NB4 (cell line): ENCODE data around the gene TTC5.
"Not testable (repeated sequence)": the region's sequence is repeated elsewhere in the genome, so short reads cannot be mapped to it uniquely, and the experiment has no call there.

Experiments used
- DNase-seq: peaks from one replicate; pipeline ENCODE4 v3.0.0; 2010; ENCODE audit warnings: low read depth
- H3K4me3 ChIP-seq: one replicate; pipeline ENCODE4 v1.5.1; 2011; ENCODE audit warnings: mild to moderate bottlenecking, low read depth, low read length, moderate library complexity
- CTCF ChIP-seq: IDR thresholded peaks from one replicate; pipeline ENCODE4 v1.5.1; 2012; ENCODE audit warnings: low read depth, low read length
- MAX ChIP-seq: IDR thresholded peaks from 2 replicates; pipeline ENCODE4 v1.6.1; 2011; ENCODE audit warnings: low read depth, low read length
- MYC ChIP-seq: IDR thresholded peaks from 2 replicates; pipeline ENCODE4 v1.6.1; 2011; ENCODE audit warnings: low read depth, low read length
- POLR2A ChIP-seq: IDR thresholded peaks from 2 replicates; pipeline ENCODE4 v1.6.1; 2011; ENCODE audit warnings: mild to moderate bottlenecking; ENCODE audit not compliant: insufficient read length; ENCODE audit errors: extremely low read depth

The TTC5 gene

DNA sequence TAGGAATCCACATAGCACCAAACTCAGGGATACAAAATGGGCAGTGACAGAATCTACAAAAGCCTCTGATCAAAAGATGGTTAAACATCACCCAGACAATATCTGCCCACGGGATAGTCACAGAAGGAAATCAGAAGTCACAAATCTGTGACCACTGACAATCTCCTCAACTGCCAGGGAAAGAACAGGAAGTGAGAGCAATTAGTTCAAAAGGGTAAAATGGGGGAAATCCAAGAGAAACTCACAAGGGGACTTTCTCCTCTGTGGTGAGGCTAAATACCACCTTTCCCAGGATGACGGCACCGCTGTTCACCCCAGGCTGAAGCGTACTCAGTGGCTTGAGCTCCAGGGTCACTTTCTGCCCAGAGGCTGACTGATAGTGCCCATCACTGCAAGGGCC lies 10.7 kb downstream of the TTC5 start:
- no peak for DNase-seq
- no peak for TF ChIP-seq MYC
- no peak for TF ChIP-seq POLR2A
- no peak for TF ChIP-seq CTCF
- no peak for TF ChIP-seq MAX
- H3K4me3 ChIP-seq = no peak overlapping the region

DNA sequence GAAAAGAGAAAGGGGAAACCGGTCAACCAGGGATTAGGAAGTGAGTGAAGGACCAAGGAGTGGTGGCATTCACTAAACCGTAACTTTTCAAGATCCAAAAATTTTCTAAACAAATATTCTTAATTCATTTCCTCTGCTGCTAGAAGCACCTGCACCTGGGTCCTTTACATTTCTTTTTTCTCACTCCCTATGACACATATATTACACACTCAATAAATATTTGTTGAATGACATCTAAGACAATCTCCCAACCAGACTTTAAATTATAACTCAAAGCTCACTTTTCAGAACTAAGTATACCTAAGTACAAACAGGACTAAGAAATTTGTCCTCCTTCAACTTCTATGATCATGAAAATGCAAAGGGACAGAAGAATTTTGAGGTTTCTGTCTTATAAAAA lies 11.1 kb downstream of the TTC5 start:
- DNase-seq = no peak
- TF ChIP-seq POLR2A (no peak), CTCF (no peak), MAX (no peak), MYC (no peak)
- no peak overlapping the region for H3K4me3 ChIP-seq

DNA sequence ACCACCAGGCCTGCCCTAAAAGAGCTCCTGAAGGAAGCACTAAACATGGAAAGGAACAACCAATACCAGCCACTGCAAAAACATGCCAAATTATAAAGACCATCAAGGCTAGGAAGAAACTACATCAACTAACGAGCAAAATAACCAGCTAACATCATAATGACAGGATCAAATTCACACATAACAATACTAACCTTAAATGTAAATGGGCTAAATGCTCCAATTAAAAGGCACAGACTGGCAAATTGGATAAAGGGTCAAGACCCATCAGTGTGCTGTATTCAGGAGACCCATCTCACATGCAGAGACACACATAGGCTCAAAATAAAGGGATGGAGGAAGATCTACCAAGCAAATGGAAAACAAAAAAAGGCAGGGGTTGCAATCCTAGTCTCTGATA lies 23.8 kb downstream of the TTC5 start:
- not testable (repeated sequence) for DNase-seq, H3K4me3 ChIP-seq

DNA sequence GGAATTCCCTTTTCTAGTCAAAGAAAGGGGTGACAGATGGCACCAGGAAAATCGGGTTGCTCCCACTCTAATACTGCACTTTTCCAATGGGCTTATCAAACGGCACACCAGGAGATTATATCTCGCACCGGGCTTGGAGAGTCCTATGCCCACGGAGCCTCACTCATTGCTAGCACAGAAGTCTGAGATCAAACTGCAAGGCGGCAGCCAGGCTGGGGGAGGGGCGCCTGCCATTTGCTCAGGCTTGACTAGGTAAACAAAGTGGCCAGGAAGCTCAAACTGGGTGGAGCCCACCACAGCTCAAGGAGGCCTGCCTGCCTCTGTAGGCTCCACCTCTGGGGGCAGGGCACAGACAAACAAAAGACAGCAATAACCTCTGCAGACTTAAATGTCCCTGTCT lies 25.5 kb downstream of the TTC5 start:
- H3K4me3 ChIP-seq, DNase-seq: not testable (repeated sequence)

DNA sequence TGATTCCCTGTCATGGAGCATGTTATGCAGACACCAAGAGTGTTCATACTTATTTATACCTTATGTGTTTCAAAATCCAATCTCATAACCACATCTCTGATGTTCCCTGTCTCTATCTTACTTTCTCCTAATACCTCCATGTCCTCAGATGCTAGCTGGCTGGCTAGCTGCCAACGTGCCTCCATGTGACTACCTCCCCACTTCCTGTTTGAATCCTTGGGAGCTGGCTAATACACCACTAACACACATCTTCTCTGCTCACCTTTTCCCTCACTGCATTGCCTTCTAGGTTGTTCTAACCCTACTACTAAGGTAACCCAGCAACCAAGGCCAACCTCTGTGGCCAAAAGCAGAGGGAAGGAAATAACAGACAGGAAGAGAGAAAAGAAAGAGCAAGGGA lies 27.3 kb downstream of the TTC5 start:
- peak; percentile 30 for DNase-seq
- TF ChIP-seq MAX = no peak
- TF ChIP-seq MYC = no peak
- TF ChIP-seq CTCF = no peak
- no peak for TF ChIP-seq POLR2A
- H3K4me3 ChIP-seq = no peak overlapping the region

DNA sequence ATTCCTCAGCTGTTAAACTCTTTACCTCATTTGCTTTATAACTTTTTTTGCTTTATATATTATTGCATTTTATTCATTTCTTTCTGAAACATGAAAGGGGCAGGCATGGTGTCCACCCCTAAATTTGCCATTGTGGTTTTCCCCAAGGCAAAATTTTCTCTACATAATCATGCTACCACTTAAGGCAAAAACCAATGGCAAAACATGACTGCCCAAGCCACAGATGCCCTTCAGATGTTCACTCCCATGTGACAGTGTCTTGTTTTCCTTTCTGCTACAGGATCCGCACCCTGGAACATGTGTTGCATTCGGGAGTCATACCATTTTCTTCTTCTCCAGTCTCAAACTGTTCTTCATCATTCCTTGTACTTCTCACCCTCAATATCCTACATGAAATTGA lies 28.3 kb downstream of the TTC5 start:
- no peak overlapping the region for H3K4me3 ChIP-seq
- TF ChIP-seq CTCF (no peak), POLR2A (no peak), MYC (no peak), MAX (no peak)
- no peak for DNase-seq

GRCh38 chr14:20274062-20274461 lies 31.7 kb downstream of the TTC5 start:
- no peak overlapping the region for H3K4me3 ChIP-seq
- DNase-seq = no peak
- TF ChIP-seq MAX = no peak
- TF ChIP-seq POLR2A = no peak
- TF ChIP-seq MYC = no peak

DNA sequence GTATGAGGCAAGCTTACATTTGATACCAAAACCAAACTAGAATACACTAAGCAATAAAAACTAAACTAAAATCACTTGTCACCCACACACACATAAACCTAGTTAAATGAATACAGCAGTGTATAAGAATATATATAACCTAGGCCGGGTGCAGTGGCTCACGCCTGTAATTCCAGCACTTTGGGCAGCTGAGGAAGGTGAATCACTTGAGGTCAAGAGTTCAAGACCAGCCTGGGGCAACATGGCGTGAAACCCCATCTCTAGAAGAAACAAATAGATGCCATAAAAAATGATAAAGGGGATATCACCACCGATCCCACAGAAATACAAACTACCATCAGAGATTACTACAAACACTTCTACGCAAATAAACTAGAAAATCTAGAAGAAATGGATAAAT lies 41.4 kb downstream of the TTC5 start:
- not testable (repeated sequence) for DNase-seq, H3K4me3 ChIP-seq
